Gastrocnemius medialis (tissue), 4 donors: ENCODE measurements around the gene PCLAF.

Experiments
- CTCF ChIP-seq, 5 experiments: fragments of 450-650 bp in 3 of 5; fragments of 200-600 bp in 2 of 5; sonication (generic) in 2 of 5; IDR thresholded peaks in 4 of 5; conservative IDR thresholded peaks in 1 of 5; 1 replicate in 4 of 5; 2 replicates in 1 of 5; pipeline ENCODE4 v1.5.1; 2016 to 2019; ENCODE audit warnings: antibody characterized with exemption in 5 of 5, mild to moderate bottlenecking in 3 of 5, moderate library complexity in 3 of 5
- POLR2A ChIP-seq, 2 donors: fragments of 450-650 bp; IDR thresholded peaks; one replicate each; pipeline ENCODE4 v1.6.1; 2017; ENCODE audit warnings: antibody characterized with exemption in 2 of 2, mild to moderate bottlenecking in 2 of 2, moderate library complexity in 2 of 2

GRCh38 chr15:64340355-64340754 lies 40.9 kb downstream of the PCLAF start:
- TF ChIP-seq POLR2A (IDR thresholded peaks at IDR 0.05): no peak
- TF ChIP-seq CTCF (IDR thresholded peaks at IDR 0.05 in 4 of 5, conservative IDR thresholded peaks at IDR 0.05 in 1 of 5): no peak
